Measurements from ENCODE around the gene ESRP2. TPM values are rescaled to one million over a fixed set of nuclear protein-coding genes. Genes with fewer than 3 reads are reported as not detected.
A peak's percentile ranks its signal among the peaks of the same experiment; 100 is the strongest.

The ESRP2 gene
- total RNA-seq, 1 donor from 2014 or later: 22.9 TPM

DNA sequence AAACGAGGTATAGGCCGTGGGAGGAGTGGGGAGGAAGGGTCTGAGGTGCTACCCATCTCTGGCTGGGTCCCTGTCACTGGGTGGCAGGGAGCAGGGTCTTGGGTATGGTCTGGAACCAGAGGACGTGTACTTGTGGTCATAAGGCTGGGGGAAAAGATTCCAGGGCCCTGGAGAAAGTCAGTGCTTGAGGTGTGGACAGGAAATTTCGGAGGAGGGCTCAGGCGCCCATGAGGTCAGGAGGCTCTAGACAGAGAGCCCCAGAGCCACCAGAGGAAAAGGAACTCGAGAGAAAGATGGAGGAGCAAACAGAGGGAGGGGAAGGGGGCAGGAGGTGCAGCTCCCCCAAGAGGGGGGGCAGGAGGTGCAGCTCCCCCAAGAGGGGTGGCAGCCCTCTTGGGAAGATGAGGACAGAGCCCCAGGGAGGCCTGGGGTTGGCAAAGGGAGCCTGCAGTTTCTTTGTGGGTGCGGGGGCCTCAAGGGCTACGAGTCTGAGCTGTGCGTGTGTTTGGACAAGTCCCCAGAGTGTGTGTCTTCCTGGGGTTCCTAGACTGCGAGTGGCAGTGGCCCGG, 27.7 kb upstream of the ESRP2 start:
- no peak for DNase-seq

DNA sequence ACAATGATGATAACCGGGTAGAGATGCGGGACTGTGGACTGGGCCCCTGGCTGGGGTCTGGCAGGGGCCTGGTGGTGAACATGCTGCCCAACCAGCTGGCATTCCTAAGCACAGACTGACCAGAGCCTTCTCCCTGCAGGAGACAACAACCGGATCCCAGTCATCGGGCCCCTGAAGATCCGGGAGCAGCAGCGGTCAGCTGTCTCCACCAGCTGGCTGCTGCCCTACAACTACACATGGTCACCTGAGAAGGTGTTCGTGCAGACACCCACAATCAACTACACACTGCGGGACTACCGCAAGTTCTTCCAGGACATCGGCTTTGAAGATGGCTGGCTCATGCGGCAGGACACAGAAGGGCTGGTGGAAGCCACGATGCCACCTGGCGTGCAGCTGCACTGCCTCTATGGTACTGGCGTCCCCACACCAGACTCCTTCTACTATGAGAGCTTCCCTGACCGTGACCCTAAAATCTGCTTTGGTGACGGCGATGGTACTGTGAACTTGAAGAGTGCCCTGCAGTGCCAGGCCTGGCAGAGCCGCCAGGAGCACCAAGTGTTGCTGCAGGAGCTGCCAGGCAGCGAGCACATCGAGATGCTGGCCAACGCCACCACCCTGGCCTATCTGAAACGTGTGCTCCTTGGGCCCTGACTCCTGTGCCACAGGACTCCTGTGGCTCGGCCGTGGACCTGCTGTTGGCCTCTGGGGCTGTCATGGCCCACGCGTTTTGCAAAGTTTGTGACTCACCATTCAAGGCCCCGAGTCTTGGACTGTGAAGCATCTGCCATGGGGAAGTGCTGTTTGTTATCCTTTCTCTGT, 23.3 kb upstream of the ESRP2 start:
- no peak for DNase-seq

DNA sequence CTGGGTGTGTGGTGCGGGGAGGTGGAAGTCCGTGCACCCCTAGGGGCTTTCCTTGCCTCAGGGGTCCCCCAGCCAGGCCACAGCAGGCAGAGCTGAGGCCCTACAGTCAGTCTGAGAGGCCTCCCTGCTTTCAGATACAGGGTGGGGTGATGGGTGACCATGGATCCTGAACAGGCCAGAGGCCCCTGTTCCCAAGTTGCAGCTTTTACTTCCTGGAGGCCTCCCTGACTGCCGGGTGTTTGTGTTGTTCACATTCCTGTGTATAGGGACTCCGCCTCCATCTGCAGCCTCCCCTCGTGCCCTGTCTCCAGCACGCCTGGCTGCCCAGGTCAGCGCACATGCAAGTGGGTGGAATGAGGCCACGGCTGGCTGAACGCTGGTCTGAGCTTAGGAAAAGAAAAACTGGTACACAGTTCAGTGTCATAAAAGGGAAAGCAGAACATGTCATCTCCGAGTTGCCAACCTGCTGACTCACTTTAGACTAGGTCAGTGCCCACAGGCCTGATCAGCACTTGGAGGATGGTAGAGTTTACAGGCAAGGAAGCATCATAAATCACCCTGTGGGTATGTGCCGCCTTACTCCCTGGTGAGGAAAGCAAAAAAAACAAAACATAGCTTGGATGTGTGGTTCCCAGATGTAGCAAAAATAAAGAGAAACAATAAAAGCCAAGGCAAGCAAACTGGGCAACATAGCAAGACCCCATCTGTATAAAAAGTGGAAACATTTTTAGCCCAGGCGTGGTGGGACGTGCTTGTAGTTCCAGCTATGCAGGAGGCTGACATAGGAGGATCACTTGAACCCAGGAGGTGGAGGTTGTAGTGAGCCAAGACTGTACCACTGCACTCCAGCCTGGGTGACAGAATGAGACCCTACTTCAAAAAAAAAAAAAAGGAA, 22.2 kb upstream of the ESRP2 start:
- no peak for DNase-seq

DNA sequence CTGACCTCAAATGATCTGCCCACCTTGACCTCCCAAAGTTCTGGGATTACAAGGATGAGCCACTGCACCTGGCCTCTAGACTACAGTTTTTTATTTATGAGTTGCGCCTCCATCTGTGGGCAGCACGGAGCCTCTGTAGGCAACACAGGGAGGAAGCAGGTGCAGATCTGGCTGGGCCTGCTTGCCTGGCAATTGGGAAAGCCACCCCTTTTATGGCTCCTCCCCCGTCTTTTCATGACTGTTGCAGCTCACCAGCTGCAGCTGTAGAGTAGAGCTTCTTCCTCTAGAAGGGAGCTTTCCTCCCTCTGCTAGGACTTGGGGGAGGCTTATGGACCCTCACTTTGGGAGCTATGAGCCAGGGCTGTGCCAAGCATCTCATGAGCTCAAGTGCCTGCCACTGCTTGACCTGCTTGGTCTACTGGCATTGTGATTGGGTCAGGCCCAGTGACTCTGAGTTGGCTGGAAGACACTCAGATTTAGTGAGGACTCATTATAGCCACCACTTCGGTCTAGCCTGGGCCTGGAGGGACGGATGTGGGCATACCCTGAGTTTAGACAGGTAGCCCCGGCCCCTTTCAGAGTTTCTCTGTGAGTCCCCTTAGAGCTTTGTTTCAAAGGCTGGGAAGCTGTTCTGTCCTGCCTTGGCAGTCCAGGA, 21.5 kb upstream of the ESRP2 start:
- DNase-seq: no peak

DNA sequence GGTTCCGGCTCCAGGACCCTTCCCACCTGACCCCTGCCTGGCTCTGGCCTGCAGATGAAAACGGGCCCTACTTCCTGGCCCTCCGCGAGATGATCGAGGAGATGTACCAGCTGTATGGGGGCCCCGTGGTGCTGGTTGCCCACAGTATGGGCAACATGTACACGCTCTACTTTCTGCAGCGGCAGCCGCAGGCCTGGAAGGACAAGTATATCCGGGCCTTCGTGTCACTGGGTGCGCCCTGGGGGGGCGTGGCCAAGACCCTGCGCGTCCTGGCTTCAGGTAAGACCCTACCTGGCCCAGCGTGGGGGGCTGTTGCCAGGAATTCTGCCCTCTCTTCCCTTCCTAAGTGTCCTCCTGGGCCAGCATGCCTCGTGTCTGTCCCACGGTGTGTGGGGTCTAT, 19.8 kb upstream of the ESRP2 start:
- no peak for DNase-seq

DNA sequence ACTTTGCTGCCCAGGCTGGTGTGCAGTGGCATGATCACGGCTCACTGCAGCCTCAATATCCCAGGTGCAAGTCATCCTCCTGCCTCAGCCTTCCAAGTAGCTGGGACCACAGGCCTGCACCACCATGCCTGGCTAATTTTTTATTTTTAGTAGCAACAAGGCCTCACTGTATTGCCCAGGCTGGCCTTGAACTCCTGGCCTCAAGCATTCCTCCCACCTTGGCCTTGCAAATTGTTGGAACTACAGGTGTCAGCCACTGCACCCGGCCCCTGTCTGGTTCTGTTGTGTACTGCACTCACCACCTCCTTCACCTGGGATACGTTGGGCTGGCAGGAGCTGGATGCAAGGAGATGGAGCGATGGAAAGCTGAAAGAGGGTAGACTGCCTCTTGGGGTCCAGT, 17.8 kb upstream of the ESRP2 start:
- no peak for DNase-seq

DNA sequence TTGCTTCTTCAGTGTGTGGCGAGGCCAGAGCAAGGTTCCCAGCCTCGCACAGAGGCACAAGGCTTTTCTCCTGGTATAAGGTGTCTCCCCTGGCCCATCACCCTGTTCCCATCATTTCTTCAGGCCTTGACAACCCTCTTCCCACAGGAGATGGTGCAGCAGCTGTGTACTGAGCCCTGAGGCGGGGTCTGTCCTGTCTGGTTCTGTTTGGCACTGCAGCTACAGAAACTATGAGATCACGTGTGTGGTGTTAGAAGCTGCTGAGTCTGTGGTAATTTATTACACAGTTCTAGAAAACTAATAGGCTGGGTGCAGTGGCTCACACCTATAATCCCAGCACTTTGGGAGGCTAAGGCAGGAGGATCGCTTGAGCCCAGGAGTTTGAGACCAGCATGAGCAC, 16.5 kb upstream of the ESRP2 start:
- no peak for DNase-seq

DNA sequence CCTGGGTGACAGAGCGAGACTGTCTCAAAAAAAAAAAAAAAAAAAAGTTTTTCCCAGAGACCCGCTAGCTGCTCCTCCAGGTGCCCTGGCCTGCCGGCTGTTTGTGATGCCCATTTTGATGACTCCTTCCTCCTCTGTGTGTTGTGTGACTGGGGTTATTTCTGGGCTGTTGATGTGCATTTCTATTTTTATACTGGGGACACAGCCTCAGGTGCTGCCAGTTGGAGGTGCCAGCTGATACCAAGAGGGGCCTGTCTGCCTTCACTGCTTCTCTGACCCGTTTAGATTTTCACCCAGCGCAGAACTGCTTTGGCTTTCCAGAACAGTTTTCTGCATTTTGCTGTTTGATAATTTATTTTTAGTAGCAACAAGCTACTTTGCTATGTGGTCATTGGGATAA, 15.9 kb upstream of the ESRP2 start:
- DNase-seq: no peak

DNA sequence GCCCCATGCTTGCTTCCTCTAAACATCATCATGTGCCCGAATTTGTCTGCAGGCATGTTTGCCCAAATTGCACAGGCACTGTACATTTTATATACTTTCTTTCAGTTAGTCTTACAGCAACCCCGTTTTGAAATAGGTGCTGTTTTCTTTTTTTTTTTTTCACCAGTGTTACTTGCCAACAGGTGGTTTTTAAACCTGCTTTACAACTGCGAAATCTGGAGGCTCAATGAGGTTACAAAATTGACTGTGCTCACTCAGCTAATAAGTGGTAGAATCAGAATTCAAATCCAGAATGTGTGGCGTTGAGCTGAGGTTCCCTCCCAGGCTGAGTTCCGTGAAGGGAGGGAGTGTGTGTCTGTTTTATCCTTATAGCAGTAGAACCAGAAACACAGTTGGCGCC, 15.0 kb upstream of the ESRP2 start:
- DNase-seq: no peak

DNA sequence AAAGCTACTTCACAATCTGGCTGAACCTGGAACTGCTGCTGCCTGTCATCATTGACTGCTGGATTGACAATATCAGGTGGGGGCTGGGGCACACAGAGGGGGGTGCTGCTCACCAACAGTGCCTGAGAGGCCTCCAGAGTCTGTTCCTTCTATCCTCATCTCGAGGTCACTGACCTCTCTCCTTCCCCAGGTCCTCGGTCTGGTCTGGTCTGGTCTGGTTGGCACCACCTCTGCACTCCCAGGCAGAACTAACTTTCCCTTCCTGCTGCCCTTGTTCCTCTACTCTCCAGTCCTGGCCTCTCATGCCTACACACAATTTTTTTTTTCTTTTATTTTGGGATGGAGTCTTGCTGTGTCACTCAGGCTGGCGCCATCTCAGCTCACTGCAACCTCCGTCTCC, 13.4 kb upstream of the ESRP2 start:
- no peak for DNase-seq

DNA sequence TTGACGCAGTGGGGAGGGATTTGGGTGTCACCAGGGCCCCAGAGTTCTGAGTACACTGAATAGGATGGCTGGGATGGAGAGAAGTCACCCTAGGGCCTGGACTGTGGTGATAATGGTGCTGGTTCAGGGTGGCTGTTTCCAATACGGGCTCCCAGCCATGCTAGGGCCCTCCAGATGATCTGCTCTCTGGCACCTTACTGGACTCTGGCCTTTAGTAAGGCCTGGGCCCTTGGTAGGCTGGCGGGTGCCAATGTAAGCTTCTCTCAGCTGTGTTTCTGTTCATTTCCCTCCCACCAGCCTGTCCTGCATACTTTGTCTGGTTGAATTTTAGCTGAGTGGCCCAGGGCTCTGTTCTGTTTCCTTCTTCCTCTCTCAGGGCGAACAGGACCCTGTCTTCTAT, 12.0 kb upstream of the ESRP2 start:
- DNase-seq: no peak

DNA sequence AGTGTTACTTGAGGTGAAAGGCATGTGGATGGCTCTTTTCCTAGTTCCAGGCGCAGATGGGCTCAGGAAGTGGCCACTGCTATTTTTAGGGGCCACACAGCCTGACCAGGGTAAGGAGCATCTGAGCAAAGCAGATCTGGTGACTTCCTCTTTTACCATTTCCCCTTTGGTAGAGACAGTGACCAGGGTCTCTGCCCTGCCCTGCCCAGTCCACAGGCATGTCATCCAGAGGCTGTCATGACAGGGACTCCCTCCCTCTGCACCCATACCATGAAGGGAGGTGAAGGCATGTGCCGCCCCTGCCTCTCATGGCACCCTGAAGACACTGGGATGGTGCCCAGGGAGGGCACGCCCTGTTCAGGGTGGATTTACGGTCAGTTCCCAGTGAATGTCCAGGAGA, 11.5 kb upstream of the ESRP2 start:
- no peak for DNase-seq

DNA sequence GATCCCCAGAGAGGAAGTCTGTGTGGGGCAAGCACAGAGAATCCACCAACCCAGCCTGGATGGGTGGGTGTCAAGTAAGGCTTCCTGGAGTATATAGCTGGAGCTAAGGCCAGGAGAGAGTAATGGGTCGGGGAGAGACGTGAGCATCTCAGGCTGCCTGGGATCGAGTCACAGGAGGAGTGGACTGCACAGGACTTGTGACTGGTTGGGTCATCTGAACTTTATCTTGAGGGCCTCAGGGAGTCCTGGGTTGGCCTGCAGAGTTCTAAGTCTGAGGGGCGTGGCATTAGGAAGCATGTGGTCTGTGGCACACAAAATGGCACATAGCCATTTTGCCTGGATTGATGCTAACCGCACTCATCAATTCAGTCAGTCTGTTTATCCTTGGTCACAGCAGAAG, 10.7 kb upstream of the ESRP2 start:
- DNase-seq: no peak

DNA sequence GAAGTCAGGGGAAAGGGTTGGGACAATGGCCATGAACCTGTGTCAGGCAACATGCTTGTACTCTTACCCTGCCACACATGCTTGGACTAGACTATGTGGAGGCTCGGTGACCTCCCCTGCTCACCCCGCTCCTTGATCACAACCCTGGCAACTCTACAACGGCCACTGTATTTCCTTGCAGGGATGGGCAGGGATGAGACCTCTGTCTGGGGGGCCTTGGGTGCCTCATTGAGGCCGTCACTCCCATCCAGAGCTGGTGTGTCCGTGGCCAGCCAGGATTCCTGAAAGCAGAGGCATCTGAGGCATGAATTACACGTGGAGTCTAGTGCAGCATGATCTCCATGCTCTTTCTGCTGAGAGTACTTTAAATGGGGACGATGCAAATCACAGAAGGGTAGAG, 10.2 kb upstream of the ESRP2 start:
- DNase-seq: no peak

DNA sequence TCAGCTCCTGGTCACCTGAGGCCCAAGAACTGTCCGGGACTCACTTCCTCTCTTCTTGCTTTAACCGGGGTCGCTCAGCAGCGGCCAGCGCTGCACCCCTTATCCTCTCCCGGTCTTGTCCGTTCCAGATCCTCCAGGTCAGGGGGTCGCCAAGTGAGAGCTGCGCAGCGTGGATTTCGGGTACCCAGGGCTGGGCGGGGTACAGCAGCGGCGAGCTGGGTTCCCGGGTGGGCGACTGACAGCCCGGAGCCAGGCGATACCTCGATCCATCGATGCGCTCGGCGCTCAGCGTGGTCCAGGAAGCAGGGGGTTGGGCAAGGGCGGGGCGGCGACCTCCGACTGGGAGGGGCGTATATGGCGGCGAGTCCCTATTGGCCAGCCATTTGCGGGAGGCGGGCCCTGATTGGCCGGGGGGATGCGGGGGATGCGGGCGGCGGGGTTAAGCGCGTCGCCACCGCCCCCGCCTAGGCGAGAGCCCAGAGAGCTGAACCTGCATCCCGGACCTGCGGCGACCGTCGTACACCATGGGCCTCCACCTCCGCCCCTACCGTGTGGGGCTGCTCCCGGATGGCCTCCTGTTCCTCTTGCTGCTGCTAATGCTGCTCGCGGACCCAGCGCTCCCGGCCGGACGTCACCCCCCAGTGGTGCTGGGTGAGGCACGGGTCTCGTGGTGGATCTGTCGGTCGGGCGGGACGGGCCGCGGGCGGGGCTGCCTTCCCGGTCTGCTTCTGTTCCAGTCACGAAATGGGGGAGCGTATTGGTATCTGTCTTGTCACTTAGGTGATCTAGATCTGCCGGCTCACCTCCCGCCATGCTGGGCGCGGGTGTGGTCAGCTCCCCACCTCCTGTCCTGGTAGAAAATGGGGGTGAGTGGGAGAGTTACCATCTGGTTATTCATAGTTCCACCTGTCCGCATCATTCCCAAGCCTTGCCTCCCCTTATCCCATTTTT, 9.3 kb upstream of the ESRP2 start, which contains the start of gene PLA2G15:
Gene PLA2G15, plus strand, starts transcription at position 471 of the 951 bp plus-strand sequence. Its CDS starts 54 bp downstream, at position 525.
- DNase-seq: peak; percentile 88

DNA sequence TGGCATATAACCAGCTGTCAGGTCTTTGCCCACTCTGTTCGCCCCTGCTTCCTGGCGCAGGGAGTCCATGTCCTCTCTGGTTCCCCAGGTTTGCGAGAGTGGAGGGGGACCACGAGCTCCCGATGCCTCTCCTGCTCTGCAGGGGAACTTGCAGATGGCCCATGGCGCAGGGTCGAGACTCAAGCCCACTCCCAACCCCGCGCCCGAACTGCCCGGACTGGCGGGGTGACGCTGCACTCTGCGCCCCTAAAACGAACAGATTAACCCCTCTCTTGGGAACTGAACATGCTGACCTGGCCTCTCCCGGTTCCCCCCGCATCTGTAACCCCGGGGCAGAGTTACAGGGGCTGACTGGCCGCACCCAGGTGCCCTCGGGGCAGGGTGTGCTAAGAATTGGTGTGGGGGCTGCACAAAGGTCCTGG, 8.6 kb upstream of the ESRP2 start:
- DNase-seq: no peak

DNA sequence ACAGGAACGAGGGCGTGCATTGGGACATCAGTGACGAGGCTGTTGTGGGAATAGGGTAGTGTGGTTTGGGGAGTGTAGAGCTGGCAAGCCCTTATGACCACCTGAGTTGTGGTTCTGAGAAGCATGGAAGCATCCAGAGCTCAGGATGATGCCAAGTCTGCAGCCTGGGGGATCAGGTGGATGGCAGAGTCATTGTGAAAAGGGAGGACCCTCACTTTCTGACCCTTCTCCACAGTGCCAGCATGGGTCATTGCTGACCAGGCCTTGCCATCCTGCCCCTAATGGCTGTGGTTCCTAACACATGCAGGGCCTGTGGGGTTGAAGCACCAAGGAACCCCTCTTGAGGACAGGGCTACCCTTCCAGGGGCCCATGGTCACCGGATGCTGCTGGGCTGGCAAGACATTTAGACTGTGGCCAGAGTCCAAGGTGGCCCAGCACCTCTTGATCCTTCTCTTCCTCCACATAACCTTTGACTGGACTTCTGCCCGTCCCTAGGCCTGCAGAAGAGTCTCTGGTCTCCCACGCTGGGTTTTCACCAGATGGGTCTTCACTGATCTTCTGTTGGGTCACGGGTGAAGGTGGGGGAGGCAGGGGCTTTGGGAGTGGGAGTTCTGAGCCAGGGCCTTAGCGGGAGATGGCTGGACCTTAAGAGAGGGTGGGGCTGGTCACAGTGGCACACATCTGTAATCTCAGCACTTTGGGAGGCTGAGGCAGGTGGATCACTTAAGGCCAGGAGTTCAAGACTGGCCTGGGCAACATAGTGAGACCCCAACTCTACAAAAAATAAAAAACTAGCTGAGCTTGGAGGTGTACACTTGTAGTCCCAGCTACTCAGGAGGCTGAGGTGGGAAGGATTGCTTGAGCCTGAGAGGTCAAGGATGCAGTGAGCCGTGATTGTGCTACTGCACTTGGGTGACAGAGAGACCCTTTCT, 7.3 kb upstream of the ESRP2 start:
- no peak for DNase-seq

DNA sequence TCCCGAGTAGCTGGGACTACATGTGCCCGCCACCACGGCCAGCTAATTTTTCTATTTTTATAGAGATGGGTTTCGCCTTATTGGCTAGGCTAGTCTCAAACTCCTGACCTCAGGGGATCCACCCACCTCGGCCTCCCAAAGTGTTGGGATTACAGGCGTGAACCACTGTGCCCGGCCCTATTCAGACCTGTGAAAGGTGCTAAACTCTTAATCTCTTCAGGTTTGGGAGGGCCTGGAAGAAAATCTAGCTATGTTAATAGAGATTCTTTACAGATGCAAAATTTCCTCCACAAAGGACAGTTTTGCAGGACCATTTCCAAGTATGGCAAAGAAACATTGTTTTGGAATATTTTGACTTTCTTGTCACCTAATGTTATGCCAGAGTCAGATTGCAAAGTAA, 6.2 kb upstream of the ESRP2 start:
- DNase-seq: no peak

DNA sequence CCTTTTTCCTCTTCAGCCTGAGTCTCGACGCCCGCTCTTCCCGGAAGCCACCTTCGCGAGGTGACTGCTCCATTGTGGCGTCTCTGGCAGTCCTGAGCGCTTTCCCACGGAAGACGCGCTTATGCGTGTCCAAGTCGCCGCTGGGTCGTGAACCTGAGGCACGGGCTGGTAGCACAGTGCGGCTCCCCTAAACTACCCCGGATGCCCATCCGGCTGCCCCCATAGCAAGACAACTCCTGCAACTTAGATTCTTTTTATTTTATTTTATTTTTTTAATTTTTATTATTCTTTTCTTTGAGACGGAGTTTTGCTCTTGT, 2.1 kb upstream of the ESRP2 start:
- DNase-seq: no peak
